Pulmonary artery endothelial cell (primary cell): ENCODE measurements around the gene EIF2B1. TPM values are rescaled to one million over a fixed set of nuclear protein-coding genes. Genes with fewer than 3 reads are reported as not detected.
"Not testable (repeated sequence)": the region's sequence is repeated elsewhere in the genome, so short reads cannot be mapped to it uniquely, and the experiment has no call there.

Experiments used
- DNase-seq: peaks from one replicate; pipeline ENCODE4 v3.0.0-alpha.2; 2011; ENCODE audit warnings: low read depth, low spot score
- total RNA-seq: library from RNA; depleted of rRNA; stranded (reverse); fragments of >200 nt; gene quantifications from 2 replicates; pipeline ENCODE4 v1.2.3, GENCODE V29; 2014

Gene EIF2B1
- total RNA-seq, 1 donor from 2014 or later = 36.3 TPM

GRCh38 chr12:123617580-123617979, 15.9 kb downstream of the EIF2B1 start:
- DNase-seq = no peak

- no peak for DNase-seq
Observed at GRCh38 chr12:123617144-123617543, 16.3 kb downstream of the EIF2B1 start.

GRCh38 chr12:123614531-123614930, 19.0 kb downstream of the EIF2B1 start:
- no peak for DNase-seq

GRCh38 chr12:123614110-123614509, 19.4 kb downstream of the EIF2B1 start:
- no peak for DNase-seq

- DNase-seq = no peak
Observed at GRCh38 chr12:123608182-123608581, 25.3 kb downstream of the EIF2B1 start.

- DNase-seq = no peak
Observed at GRCh38 chr12:123607756-123608155, 25.7 kb downstream of the EIF2B1 start.

- not testable (repeated sequence) for DNase-seq
Observed at GRCh38 chr12:123603495-123603894, 30.0 kb downstream of the EIF2B1 start.

- no peak for DNase-seq
Observed at GRCh38 chr12:123602651-123603195, 30.8 kb downstream of the EIF2B1 start.

GRCh38 chr12:123601602-123602489, 31.6 kb downstream of the EIF2B1 start, which contains the start of gene DDX55:
Gene DDX55, plus strand, starts transcription at chr12:123602099. Its CDS starts 50 bp downstream, at chr12:123602149.
- DNase-seq = peak; percentile 47

GRCh38 chr12:123599721-123600120, 33.8 kb downstream of the EIF2B1 start:
- no peak for DNase-seq

GRCh38 chr12:123599310-123599709, 34.2 kb downstream of the EIF2B1 start:
- no peak for DNase-seq

GRCh38 chr12:123598522-123598921, 35.0 kb downstream of the EIF2B1 start:
- no peak for DNase-seq

GRCh38 chr12:123597100-123597499, 36.4 kb downstream of the EIF2B1 start:
- no peak for DNase-seq

GRCh38 chr12:123595729-123596128, 37.8 kb downstream of the EIF2B1 start:
- DNase-seq = no peak

GRCh38 chr12:123591702-123592481, 41.6 kb downstream of the EIF2B1 start:
- DNase-seq = peak; percentile 48

GRCh38 chr12:123580772-123581171, 52.7 kb downstream of the EIF2B1 start:
- DNase-seq = no peak

- not testable (repeated sequence) for DNase-seq
Observed at GRCh38 chr12:123578829-123579228, 54.7 kb downstream of the EIF2B1 start.

GRCh38 chr12:123578243-123578642, 55.2 kb downstream of the EIF2B1 start:
- DNase-seq = no peak

- DNase-seq = no peak
Observed at GRCh38 chr12:123576611-123577010, 56.9 kb downstream of the EIF2B1 start.

- no peak for DNase-seq
Observed at GRCh38 chr12:123573870-123574269, 59.6 kb downstream of the EIF2B1 start.

- DNase-seq = no peak
Observed at GRCh38 chr12:123572391-123572790, 61.1 kb downstream of the EIF2B1 start.

- no peak for DNase-seq
Observed at GRCh38 chr12:123571343-123571813, 62.1 kb downstream of the EIF2B1 start.
